K562 (cell line): ENCODE results near the gene TCFL5.

ENCODE experiments used
- CEBPG ChIP-seq, 3 experiments: fragments of 200-800 bp in 1 of 3; sonication (Bioruptor generic) in 1 of 3; sonication (generic) in 1 of 3; formaldehyde crosslinking in 1 of 3; IDR thresholded peaks in 2 of 3; conservative IDR thresholded peaks in 1 of 3; 2 replicates each; pipeline versions ENCODE4 v1.6.1 to v1.8.0; 2016 to 2022; ENCODE audit warnings: missing compliant biosample characterization in 2 of 3, missing genetic modification characterization in 2 of 3, mild to moderate bottlenecking in 1 of 3, missing genetic modification reagents in 1 of 3
- MAX ChIP-seq: sonication (generic); formaldehyde crosslinking; IDR thresholded peaks from 2 replicates; pipeline ENCODE4 v1.9.0; 2022; ENCODE audit warnings: mild to moderate bottlenecking, missing genetic modification reagents
- NONO ChIP-seq, 2 experiments: fragments of 200-400 bp in 1 of 2; fragments of 450-650 bp in 1 of 2; formaldehyde crosslinking in 1 of 2; IDR thresholded peaks; 2 replicates each; pipeline ENCODE4 v1.6.1; 2017; ENCODE audit warnings: low read depth in 2 of 2, mild to moderate bottlenecking in 2 of 2, moderate library complexity in 2 of 2, low read length in 1 of 2
- POLR2AphosphoS5 ChIP-seq: IDR thresholded peaks from 2 replicates; pipeline ENCODE4 v1.6.1; 2011; ENCODE audit warnings: mild to moderate bottlenecking, low read depth, low read length, moderate library complexity; ENCODE audit not compliant: control insufficient read depth, insufficient read depth
- SIN3B ChIP-seq: fragments of 450-650 bp; IDR thresholded peaks from 2 replicates; pipeline ENCODE4 v1.6.1; 2017; ENCODE audit warnings: low read depth, mild to moderate bottlenecking, moderate library complexity
- STAG1 ChIP-seq: sonication (generic); formaldehyde crosslinking; IDR thresholded peaks from 2 replicates; pipeline ENCODE4 v1.5.0; 2020; ENCODE audit warnings: missing genetic modification reagents, borderline replicate concordance
- XRCC3 ChIP-seq: fragments of 450-650 bp; IDR thresholded peaks from 2 replicates; pipeline ENCODE4 v1.6.1; 2017; ENCODE audit warnings: mild to moderate bottlenecking, moderate library complexity
- ZNF449 ChIP-seq: fragments of 250-450 bp; sonication (Bioruptor Pico); IDR thresholded peaks from 2 replicates; pipeline ENCODE4 v1.8.0; 2022; ENCODE audit warnings: moderate library complexity, mild to moderate bottlenecking, inconsistent platforms
- ZNF655 ChIP-seq: fragments of 250-450 bp; sonication (Bioruptor Pico); IDR thresholded peaks from 2 replicates; pipeline ENCODE4 v1.5.0; 2021
- TF ChIP-seq, protein P1 (sequence below), 2 experiments: fragments of 450-650 bp in 1 of 2; IDR thresholded peaks; 2 replicates each; pipeline ENCODE4 v1.6.1; 2011 to 2017; ENCODE audit warnings: low read depth in 2 of 2, antibody characterized with exemption in 1 of 2, borderline replicate concordance in 1 of 2, low read length in 1 of 2, mild to moderate bottlenecking in 1 of 2, mixed read lengths in 1 of 2; ENCODE audit not compliant: control insufficient read depth in 1 of 2
- TF ChIP-seq, protein P2 (sequence below), 3 experiments: IDR thresholded peaks in 2 of 3; conservative IDR thresholded peaks in 1 of 3; 2 replicates each; pipeline ENCODE4 v1.5.1; 2011 to 2012; ENCODE audit warnings: low read length in 3 of 3, mild to moderate bottlenecking in 3 of 3, control low read depth in 2 of 3, improper control_type of control experiment in 1 of 3, inconsistent platforms in 1 of 3, low read depth in 1 of 3, mixed read lengths in 1 of 3, moderate library complexity in 1 of 3; ENCODE audit not compliant: insufficient read depth in 2 of 3

GRCh38 chr20:62812907-62813200 is 48.8 kb downstream of the TCFL5 start:
- TF ChIP-seq CEBPG (CRISPR knock-in tag; IDR thresholded peaks at IDR 0.05), result no peak
- no peak for TF ChIP-seq CEBPG (tag; conservative IDR thresholded peaks at IDR 0.05 in 1 of 2, IDR thresholded peaks at IDR 0.05 in 1 of 2)
- no peak for TF ChIP-seq NONO (IDR thresholded peaks at IDR 0.05; ENCODE audit: low read depth in 2 of 2, low read length in 1 of 2)
- TF ChIP-seq POLR2AphosphoS5, result no peak
- TF ChIP-seq SIN3B, result no peak
- TF ChIP-seq, protein P1, sequence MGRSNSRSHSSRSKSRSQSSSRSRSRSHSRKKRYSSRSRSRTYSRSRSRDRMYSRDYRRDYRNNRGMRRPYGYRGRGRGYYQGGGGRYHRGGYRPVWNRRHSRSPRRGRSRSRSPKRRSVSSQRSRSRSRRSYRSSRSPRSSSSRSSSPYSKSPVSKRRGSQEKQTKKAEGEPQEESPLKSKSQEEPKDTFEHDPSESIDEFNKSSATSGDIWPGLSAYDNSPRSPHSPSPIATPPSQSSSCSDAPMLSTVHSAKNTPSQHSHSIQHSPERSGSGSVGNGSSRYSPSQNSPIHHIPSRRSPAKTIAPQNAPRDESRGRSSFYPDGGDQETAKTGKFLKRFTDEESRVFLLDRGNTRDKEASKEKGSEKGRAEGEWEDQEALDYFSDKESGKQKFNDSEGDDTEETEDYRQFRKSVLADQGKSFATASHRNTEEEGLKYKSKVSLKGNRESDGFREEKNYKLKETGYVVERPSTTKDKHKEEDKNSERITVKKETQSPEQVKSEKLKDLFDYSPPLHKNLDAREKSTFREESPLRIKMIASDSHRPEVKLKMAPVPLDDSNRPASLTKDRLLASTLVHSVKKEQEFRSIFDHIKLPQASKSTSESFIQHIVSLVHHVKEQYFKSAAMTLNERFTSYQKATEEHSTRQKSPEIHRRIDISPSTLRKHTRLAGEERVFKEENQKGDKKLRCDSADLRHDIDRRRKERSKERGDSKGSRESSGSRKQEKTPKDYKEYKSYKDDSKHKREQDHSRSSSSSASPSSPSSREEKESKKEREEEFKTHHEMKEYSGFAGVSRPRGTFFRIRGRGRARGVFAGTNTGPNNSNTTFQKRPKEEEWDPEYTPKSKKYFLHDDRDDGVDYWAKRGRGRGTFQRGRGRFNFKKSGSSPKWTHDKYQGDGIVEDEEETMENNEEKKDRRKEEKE (IDR thresholded peaks at IDR 0.05; ENCODE audit: borderline replicate concordance in 1 of 2, control insufficient read depth in 1 of 2, low read depth in 2 of 2, low read length in 1 of 2), result no peak
- TF ChIP-seq XRCC3, result no peak
- TF ChIP-seq MAX, result no peak
- no peak for TF ChIP-seq ZNF655 (CRISPR knock-in tag)
- TF ChIP-seq STAG1, result no peak
- TF ChIP-seq ZNF449 (CRISPR knock-in tag), result no peak
- TF ChIP-seq, protein P2, sequence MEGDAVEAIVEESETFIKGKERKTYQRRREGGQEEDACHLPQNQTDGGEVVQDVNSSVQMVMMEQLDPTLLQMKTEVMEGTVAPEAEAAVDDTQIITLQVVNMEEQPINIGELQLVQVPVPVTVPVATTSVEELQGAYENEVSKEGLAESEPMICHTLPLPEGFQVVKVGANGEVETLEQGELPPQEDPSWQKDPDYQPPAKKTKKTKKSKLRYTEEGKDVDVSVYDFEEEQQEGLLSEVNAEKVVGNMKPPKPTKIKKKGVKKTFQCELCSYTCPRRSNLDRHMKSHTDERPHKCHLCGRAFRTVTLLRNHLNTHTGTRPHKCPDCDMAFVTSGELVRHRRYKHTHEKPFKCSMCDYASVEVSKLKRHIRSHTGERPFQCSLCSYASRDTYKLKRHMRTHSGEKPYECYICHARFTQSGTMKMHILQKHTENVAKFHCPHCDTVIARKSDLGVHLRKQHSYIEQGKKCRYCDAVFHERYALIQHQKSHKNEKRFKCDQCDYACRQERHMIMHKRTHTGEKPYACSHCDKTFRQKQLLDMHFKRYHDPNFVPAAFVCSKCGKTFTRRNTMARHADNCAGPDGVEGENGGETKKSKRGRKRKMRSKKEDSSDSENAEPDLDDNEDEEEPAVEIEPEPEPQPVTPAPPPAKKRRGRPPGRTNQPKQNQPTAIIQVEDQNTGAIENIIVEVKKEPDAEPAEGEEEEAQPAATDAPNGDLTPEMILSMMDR (IDR thresholded peaks at IDR 0.05 in 2 of 3, conservative IDR thresholded peaks at IDR 0.05 in 1 of 3; ENCODE audit: insufficient read depth in 2 of 3, low read depth in 1 of 3, low read length in 3 of 3), result no peak
